GM23338 (cell line): ENCODE results near the gene ADCYAP1R1.

Source experiments
- CREB1 ChIP-seq: fragments of 250-450 bp; sonication (Bioruptor Pico); IDR thresholded peaks from 2 replicates; pipeline ENCODE4 v1.5.0; 2020; ENCODE audit warnings: low read depth, mild to moderate bottlenecking, moderate library complexity
- EZH2 ChIP-seq: fragments of 200-600 bp; sonication (generic); IDR thresholded peaks from one replicate; pipeline ENCODE4 v1.8.0; 2017; ENCODE audit warnings: antibody characterized with exemption, mild to moderate bottlenecking, low read depth; ENCODE audit not compliant: unreplicated experiment
- EZH2phosphoT487 ChIP-seq: fragments of 200-600 bp; sonication (generic); IDR thresholded peaks from one replicate; pipeline ENCODE4 v1.8.1; 2018; ENCODE audit warnings: antibody characterized with exemption; ENCODE audit not compliant: unreplicated experiment
- JUNB ChIP-seq: IDR thresholded peaks from one replicate; pipeline ENCODE4 v1.6.1; 2016; ENCODE audit warnings: antibody characterized with exemption; ENCODE audit not compliant: unreplicated experiment
- NANOG ChIP-seq: IDR thresholded peaks from 2 replicates; pipeline ENCODE4 v1.6.1; 2016; ENCODE audit warnings: antibody characterized with exemption, borderline replicate concordance
- POLR2AphosphoS5 ChIP-seq: IDR thresholded peaks from 2 replicates; pipeline ENCODE4 v1.6.1; 2016; ENCODE audit warnings: antibody characterized with exemption, low read depth
- STAT1 ChIP-seq: IDR thresholded peaks from one replicate; pipeline ENCODE4 v1.6.1; 2016; ENCODE audit warnings: antibody characterized with exemption; ENCODE audit not compliant: unreplicated experiment
- ZNF114 ChIP-seq: fragments of 250-450 bp; sonication (Bioruptor Pico); IDR thresholded peaks from 2 replicates; pipeline ENCODE4 v1.5.0; 2020; ENCODE audit warnings: mild to moderate bottlenecking, moderate library complexity
- ZNF331 ChIP-seq: fragments of 250-450 bp; sonication (Bioruptor Pico); IDR thresholded peaks from 2 replicates; pipeline ENCODE4 v1.5.0; 2020; ENCODE audit warnings: low read depth, mild to moderate bottlenecking, moderate library complexity
- TF ChIP-seq, protein P1 (sequence below), 2 experiments: fragments of 200-600 bp in 1 of 2; sonication (generic) in 1 of 2; conservative IDR thresholded peaks; 2 replicates each; pipeline versions ENCODE4 v1.5.1 to v1.6.1; 2016 to 2017; ENCODE audit warnings: antibody characterized with exemption in 2 of 2, low read depth in 2 of 2, mild to moderate bottlenecking in 2 of 2, moderate library complexity in 1 of 2
- TF ChIP-seq, protein P2 (sequence below): fragments of 250-450 bp; sonication (Bioruptor Pico); IDR thresholded peaks from 2 replicates; pipeline ENCODE4 v1.5.0; 2020; ENCODE audit warnings: mild to moderate bottlenecking, moderate library complexity
- TF ChIP-seq, protein P3 (sequence below): IDR thresholded peaks from one replicate; pipeline ENCODE4 v1.6.1; 2018; ENCODE audit warnings: antibody characterized with exemption; ENCODE audit not compliant: unreplicated experiment
- TF ChIP-seq, protein P4 (sequence below): IDR thresholded peaks from 2 replicates; pipeline ENCODE4 v1.6.1; 2016; ENCODE audit warnings: antibody characterized with exemption

DNA sequence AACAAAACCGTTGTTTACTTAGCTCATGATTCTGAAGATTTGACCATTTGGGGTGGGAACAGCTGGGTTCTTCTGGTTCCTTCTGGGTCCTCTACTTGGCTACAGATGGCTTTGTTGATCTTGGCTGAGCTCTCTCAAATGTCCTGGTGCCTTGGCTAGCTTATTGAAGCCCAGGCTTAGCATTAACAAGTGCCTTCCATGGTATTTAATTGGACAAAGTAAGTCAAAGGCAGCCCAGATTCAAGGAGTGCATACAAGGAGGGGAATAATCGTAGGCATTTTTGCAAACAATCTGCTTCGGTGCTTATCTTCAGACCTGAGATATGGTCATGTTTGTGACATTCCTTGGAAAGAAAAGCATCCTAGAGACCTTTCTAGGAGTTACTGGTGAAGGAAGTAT is 81.4 kb downstream of the ADCYAP1R1 start:
- TF ChIP-seq, protein P1, sequence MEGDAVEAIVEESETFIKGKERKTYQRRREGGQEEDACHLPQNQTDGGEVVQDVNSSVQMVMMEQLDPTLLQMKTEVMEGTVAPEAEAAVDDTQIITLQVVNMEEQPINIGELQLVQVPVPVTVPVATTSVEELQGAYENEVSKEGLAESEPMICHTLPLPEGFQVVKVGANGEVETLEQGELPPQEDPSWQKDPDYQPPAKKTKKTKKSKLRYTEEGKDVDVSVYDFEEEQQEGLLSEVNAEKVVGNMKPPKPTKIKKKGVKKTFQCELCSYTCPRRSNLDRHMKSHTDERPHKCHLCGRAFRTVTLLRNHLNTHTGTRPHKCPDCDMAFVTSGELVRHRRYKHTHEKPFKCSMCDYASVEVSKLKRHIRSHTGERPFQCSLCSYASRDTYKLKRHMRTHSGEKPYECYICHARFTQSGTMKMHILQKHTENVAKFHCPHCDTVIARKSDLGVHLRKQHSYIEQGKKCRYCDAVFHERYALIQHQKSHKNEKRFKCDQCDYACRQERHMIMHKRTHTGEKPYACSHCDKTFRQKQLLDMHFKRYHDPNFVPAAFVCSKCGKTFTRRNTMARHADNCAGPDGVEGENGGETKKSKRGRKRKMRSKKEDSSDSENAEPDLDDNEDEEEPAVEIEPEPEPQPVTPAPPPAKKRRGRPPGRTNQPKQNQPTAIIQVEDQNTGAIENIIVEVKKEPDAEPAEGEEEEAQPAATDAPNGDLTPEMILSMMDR (conservative IDR thresholded peaks at IDR 0.05; ENCODE audit: low read depth in 2 of 2) = no peak
- TF ChIP-seq JUNB (no peak), EZH2 (no peak), EZH2phosphoT487 (no peak), POLR2AphosphoS5 (no peak), ZNF331 (no peak), ZNF114 (CRISPR knock-in tag) (no peak), STAT1 (no peak), CREB1 (CRISPR knock-in tag) (no peak), NANOG (no peak)
- TF ChIP-seq, protein P2, sequence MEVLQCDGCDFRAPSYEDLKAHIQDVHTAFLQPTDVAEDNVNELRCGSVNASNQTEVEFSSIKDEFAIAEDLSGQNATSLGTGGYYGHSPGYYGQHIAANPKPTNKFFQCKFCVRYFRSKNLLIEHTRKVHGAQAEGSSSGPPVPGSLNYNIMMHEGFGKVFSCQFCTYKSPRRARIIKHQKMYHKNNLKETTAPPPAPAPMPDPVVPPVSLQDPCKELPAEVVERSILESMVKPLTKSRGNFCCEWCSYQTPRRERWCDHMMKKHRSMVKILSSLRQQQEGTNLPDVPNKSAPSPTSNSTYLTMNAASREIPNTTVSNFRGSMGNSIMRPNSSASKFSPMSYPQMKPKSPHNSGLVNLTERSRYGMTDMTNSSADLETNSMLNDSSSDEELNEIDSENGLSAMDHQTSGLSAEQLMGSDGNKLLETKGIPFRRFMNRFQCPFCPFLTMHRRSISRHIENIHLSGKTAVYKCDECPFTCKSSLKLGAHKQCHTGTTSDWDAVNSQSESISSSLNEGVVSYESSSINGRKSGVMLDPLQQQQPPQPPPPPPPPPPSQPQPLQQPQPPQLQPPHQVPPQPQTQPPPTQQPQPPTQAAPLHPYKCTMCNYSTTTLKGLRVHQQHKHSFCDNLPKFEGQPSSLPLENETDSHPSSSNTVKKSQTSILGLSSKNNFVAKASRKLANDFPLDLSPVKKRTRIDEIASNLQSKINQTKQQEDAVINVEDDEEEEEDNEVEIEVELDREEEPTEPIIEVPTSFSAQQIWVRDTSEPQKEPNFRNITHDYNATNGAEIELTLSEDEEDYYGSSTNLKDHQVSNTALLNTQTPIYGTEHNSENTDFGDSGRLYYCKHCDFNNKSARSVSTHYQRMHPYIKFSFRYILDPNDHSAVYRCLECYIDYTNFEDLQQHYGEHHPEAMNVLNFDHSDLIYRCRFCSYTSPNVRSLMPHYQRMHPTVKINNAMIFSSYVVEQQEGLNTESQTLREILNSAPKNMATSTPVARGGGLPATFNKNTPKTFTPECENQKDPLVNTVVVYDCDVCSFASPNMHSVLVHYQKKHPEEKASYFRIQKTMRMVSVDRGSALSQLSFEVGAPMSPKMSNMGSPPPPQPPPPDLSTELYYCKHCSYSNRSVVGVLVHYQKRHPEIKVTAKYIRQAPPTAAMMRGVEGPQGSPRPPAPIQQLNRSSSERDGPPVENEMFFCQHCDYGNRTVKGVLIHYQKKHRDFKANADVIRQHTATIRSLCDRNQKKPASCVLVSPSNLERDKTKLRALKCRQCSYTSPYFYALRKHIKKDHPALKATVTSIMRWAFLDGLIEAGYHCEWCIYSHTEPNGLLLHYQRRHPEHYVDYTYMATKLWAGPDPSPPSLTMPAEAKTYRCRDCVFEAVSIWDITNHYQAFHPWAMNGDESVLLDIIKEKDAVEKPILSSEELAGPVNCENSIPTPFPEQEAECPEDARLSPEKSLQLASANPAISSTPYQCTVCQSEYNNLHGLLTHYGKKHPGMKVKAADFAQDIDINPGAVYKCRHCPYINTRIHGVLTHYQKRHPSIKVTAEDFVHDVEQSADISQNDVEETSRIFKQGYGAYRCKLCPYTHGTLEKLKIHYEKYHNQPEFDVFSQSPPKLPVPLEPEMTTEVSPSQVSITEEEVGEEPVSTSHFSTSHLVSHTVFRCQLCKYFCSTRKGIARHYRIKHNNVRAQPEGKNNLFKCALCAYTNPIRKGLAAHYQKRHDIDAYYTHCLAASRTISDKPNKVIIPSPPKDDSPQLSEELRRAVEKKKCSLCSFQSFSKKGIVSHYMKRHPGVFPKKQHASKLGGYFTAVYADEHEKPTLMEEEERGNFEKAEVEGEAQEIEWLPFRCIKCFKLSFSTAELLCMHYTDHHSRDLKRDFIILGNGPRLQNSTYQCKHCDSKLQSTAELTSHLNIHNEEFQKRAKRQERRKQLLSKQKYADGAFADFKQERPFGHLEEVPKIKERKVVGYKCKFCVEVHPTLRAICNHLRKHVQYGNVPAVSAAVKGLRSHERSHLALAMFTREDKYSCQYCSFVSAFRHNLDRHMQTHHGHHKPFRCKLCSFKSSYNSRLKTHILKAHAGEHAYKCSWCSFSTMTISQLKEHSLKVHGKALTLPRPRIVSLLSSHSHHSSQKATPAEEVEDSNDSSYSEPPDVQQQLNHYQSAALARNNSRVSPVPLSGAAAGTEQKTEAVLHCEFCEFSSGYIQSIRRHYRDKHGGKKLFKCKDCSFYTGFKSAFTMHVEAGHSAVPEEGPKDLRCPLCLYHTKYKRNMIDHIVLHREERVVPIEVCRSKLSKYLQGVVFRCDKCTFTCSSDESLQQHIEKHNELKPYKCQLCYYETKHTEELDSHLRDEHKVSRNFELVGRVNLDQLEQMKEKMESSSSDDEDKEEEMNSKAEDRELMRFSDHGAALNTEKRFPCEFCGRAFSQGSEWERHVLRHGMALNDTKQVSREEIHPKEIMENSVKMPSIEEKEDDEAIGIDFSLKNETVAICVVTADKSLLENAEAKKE = no peak
- TF ChIP-seq, protein P3, sequence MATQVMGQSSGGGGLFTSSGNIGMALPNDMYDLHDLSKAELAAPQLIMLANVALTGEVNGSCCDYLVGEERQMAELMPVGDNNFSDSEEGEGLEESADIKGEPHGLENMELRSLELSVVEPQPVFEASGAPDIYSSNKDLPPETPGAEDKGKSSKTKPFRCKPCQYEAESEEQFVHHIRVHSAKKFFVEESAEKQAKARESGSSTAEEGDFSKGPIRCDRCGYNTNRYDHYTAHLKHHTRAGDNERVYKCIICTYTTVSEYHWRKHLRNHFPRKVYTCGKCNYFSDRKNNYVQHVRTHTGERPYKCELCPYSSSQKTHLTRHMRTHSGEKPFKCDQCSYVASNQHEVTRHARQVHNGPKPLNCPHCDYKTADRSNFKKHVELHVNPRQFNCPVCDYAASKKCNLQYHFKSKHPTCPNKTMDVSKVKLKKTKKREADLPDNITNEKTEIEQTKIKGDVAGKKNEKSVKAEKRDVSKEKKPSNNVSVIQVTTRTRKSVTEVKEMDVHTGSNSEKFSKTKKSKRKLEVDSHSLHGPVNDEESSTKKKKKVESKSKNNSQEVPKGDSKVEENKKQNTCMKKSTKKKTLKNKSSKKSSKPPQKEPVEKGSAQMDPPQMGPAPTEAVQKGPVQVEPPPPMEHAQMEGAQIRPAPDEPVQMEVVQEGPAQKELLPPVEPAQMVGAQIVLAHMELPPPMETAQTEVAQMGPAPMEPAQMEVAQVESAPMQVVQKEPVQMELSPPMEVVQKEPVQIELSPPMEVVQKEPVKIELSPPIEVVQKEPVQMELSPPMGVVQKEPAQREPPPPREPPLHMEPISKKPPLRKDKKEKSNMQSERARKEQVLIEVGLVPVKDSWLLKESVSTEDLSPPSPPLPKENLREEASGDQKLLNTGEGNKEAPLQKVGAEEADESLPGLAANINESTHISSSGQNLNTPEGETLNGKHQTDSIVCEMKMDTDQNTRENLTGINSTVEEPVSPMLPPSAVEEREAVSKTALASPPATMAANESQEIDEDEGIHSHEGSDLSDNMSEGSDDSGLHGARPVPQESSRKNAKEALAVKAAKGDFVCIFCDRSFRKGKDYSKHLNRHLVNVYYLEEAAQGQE = no peak
- TF ChIP-seq, protein P4, sequence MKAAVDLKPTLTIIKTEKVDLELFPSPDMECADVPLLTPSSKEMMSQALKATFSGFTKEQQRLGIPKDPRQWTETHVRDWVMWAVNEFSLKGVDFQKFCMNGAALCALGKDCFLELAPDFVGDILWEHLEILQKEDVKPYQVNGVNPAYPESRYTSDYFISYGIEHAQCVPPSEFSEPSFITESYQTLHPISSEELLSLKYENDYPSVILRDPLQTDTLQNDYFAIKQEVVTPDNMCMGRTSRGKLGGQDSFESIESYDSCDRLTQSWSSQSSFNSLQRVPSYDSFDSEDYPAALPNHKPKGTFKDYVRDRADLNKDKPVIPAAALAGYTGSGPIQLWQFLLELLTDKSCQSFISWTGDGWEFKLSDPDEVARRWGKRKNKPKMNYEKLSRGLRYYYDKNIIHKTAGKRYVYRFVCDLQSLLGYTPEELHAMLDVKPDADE = no peak
